ENCODE data around the gene RPAP3. TPM values are rescaled to one million over a fixed set of nuclear protein-coding genes. Genes with fewer than 3 reads are reported as not detected.
A peak's percentile ranks its signal among the peaks of the same experiment; 100 is the strongest.

The RPAP3 gene
- total RNA-seq, 1 donor from 2014 or later = 61.2 TPM

DNA sequence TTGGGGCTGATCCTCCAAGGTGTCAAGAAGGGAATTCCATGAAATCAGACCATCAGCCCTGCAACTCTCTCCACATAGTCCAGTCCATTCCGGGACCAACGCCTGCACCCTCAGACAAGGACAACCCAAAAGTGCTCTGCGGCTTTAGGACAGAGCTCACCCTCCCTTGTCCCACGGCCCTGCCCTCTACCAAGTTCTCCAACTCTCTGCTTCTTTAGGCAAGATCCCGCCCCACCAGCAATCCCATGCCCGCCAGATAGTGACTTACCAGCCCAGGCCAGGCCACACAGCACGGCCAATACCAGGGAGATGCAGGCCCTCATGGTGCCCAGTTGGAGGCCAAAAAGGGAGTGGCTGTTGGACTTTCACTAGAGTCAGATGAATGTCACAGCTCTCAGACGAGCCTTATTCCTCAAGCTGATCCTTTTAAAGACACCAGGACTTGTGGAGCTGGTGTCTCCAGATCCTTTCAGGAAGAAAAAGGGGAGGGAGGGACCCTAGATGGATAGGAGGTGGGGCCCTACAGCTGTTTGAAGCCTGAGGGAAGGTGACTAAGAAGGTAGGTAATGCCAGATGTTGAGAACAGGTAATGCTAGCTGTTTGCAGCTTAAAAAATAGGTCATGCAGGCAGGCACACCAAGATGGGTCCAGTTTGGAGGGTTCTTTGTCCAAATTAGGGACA, 19.4 kb upstream of the RPAP3 start, which contains the start of gene ENDOU:
Gene ENDOU, minus strand, starts transcription at position 400 of the 682 bp plus-strand sequence. Its CDS starts 77 bp downstream, at position 323.
- no peak within 1 kb of the TSS for H3K27ac Mint-ChIP-seq

DNA sequence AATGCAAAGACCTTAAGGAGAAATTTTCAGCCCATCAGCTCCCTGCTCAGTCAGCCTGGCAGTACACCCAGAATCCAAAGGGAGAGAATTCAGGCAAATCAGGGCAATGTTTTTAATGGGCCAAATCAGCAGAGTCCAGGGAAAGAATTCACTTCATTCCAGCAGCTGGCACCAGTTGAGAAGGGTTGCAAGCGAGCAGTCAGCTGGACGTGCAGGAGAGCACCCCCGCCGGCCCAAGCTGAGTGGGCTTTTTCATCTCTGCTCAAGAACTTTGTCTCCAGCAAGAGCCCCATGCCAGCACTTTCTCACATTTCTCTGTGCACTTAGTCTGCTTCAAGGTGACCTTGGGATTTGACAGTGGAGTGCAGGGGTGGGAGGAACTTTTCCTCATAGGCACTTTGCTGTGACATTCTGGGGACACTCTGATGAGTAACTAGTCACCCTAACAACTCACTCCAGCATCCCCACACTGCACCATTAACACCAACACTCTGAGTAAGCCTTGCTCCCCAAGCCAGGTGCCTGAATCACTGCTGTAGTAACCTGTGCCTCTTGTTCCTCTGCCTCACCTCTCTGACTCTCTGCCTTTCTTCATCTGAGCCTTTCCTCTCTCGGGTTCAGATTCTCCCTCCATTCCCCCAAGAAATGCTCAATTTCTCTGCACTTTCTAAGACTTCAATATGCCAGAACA, 17.3 kb upstream of the RPAP3 start:
- DNase-seq (ENCODE audit: low spot score) = no peak
- intact Hi-C loops (cut with micrococcal nuclease) = no loop called here
- Mint-ChIP-seq H3K27me3 (ENCODE audit: insufficient read depth) (peaks cover 1% of the 10 kb centered on the region), H3K4me1 (ENCODE audit: low read depth) (peaks cover 33% of the 10 kb centered on the region), H3K9me3 (no peaks in the 10 kb centered on the region), H3K36me3 (ENCODE audit: low read depth) (no peaks in the 10 kb centered on the region), H3K4me3 (no peak overlapping the region), H3K27ac (no peak overlapping the region)

More for the DNA sequence above, 19.4 kb upstream of the RPAP3 start, which contains the start of gene ENDOU:
- no peak for DNase-seq (ENCODE audit: low spot score)
- intact Hi-C loops (cut with micrococcal nuclease) = no loop called here
- Mint-ChIP-seq H3K36me3 (ENCODE audit: low read depth) (no peaks in the 10 kb centered on the region), H3K4me1 (ENCODE audit: low read depth) (peaks cover 30% of the 10 kb centered on the region), H3K27me3 (ENCODE audit: insufficient read depth) (peaks cover 1% of the 10 kb centered on the region), H3K4me3 (no peak within 1 kb of the TSS), H3K9me3 (no peaks in the 10 kb centered on the region)

GRCh38 chr12:47722136-47722834, 16.5 kb upstream of the RPAP3 start:
- no peaks in the 10 kb centered on the region for H3K9me3 Mint-ChIP-seq
- H3K4me3 Mint-ChIP-seq = no peak overlapping the region
- no peaks in the 10 kb centered on the region for H3K27me3 Mint-ChIP-seq (ENCODE audit: insufficient read depth)
- H3K36me3 Mint-ChIP-seq (ENCODE audit: low read depth) = no peaks in the 10 kb centered on the region
- DNase-seq (ENCODE audit: low spot score) = no peak
- intact Hi-C loops (cut with micrococcal nuclease) = no loop called here
- peaks cover 41% of the 10 kb centered on the region for H3K4me1 Mint-ChIP-seq (ENCODE audit: low read depth)
- H3K27ac Mint-ChIP-seq = no peak overlapping the region

GRCh38 chr12:47721431-47721973, 15.7 kb upstream of the RPAP3 start:
- intact Hi-C loops (cut with micrococcal nuclease) = no loop called here
- H3K27ac Mint-ChIP-seq = no peak overlapping the region
- no peak for DNase-seq (ENCODE audit: low spot score)
- H3K4me1 Mint-ChIP-seq (ENCODE audit: low read depth) = peaks cover 48% of the 10 kb centered on the region
- H3K27me3 Mint-ChIP-seq (ENCODE audit: insufficient read depth) = no peaks in the 10 kb centered on the region
- H3K4me3 Mint-ChIP-seq = no peak overlapping the region
- no peaks in the 10 kb centered on the region for H3K9me3 Mint-ChIP-seq
- no peaks in the 10 kb centered on the region for H3K36me3 Mint-ChIP-seq (ENCODE audit: low read depth)

DNA sequence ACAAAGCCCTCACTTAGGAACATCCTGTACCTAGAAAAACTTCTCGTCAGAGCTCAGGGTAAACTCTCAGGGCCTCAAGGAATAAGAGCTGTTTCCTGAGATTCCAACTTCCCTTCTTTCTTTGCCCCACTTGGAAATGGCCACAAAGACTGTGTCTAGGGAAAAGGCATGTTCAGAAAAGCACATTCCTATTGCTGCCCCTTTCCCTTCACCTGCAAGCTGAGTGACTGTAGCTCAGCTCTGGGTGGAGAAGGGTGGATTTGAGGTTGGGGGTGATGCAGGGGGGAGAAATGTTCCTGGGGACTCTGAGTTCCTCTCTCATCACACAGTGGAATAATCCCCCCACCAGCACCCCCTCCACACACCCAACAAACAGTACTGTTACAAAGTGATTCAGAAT, 12.7 kb upstream of the RPAP3 start:
- Mint-ChIP-seq H3K4me3 (no peak overlapping the region), H3K27ac (no peak overlapping the region), H3K9me3 (no peaks in the 10 kb centered on the region), H3K36me3 (ENCODE audit: low read depth) (no peaks in the 10 kb centered on the region), H3K4me1 (ENCODE audit: low read depth) (peaks cover 53% of the 10 kb centered on the region), H3K27me3 (ENCODE audit: insufficient read depth) (no peaks in the 10 kb centered on the region)
- no peak for DNase-seq (ENCODE audit: low spot score)
- intact Hi-C loops (cut with micrococcal nuclease) = no loop called here

DNA sequence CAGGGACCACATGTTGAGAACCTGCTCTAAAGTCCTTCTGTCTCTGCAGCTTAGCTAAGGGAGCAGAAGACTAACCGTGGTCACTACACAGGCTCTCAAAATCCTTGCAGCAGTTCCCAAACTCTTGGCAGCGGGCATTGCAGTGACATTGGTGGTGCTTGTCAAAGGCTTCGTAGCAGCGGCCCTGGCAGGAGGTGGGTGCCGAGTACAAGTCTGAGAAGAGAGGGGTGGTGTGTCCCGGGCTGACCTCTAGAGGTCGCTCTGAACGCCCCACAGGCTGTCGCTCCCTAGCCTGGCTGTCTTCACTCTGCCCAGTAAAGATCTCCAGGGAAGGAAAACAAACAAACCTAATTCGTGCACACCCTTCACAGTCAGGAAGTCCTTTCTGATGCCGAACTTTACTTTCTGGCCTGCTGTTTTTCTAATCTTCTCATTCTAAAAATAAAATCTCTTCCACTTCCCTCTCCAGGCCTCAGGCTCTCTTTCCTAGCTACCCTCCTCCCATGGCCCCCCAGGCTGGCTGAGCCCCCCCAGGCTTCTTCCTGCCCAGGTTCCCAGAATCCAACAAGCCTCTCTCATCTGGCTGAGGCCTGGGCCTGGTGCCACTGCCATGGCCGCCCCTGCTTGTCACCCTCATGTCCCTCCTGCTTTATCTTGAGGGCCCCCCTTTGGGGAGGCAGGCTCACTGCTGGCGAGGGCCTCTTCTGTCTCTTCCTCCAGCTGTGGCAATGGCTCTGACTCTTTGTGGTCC, 11.8 kb upstream of the RPAP3 start:
- intact Hi-C loops (cut with micrococcal nuclease) = no loop called here
- Mint-ChIP-seq H3K27ac (peak overlapping the region; percentile 45), H3K9me3 (no peaks in the 10 kb centered on the region), H3K4me3 (peak overlapping the region; percentile 60), H3K27me3 (ENCODE audit: insufficient read depth) (peaks cover under 1% of the 10 kb centered on the region), H3K36me3 (ENCODE audit: low read depth) (no peaks in the 10 kb centered on the region), H3K4me1 (ENCODE audit: low read depth) (peaks cover 48% of the 10 kb centered on the region)
- DNase-seq (ENCODE audit: low spot score) = peak; percentile 42

DNA sequence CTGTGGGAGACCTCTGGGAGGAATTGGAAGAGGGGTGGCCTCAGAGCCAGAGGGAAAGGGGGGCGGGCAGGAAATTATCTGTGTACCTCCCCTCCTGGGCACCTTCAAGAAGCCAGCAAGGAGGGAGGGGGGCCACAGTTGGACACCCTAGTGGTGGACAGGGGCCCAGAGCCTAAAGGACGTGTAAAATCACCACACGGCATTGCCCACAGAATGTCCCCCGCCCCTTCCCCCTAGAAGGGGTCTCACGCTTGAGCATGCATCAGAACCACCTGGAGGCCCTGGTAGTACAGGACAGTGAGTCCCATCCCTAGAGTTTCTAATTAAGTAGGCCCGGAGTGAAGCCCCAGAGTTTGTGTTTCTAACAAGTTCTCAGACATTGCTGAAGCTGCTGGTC, 11.2 kb upstream of the RPAP3 start:
- DNase-seq (ENCODE audit: low spot score) = no peak
- Mint-ChIP-seq H3K27ac (no peak overlapping the region), H3K4me1 (ENCODE audit: low read depth) (peaks cover 42% of the 10 kb centered on the region), H3K27me3 (ENCODE audit: insufficient read depth) (peaks cover 2% of the 10 kb centered on the region), H3K9me3 (no peaks in the 10 kb centered on the region), H3K4me3 (no peak overlapping the region), H3K36me3 (ENCODE audit: low read depth) (no peaks in the 10 kb centered on the region)
- intact Hi-C loops (cut with micrococcal nuclease) = no loop called here

DNA sequence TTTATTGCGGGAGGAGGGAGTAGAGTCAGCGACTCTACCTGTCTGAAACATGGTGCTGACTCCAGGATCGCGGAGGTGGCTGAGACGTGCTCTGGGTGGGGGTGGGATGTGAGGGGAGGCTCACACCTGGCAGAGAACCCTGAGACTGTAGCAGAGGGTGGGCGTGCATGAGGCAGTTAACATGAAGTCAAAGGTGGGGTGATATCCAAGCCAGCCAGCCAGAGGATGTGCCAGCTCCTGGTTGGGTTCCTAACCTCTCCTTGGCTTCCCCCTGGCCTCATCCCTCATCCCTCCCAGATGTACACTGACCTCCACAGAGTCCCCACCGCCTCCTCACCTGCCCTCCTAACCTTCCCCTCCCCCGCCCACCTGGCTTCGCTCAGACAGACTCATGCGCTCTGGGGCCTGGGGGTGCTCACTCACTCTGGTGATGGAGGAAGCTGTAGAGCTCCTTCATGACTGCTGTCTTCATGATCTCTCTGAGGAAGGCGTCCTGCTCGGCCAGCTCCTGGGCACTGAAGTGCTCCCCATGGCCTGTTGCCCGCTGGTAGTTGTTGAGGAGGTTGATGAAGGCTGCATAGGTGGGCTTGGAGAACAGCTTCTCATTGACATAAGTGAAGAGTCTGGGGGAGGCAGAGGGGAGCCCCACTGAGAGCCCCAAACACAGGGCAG, 10.2 kb upstream of the RPAP3 start:
- no peaks in the 10 kb centered on the region for H3K36me3 Mint-ChIP-seq (ENCODE audit: low read depth)

GRCh38 chr12:47715393-47715876, 9.6 kb upstream of the RPAP3 start:
- Mint-ChIP-seq H3K9me3 (no peaks in the 10 kb centered on the region), H3K27me3 (ENCODE audit: insufficient read depth) (peaks cover 2% of the 10 kb centered on the region), H3K4me1 (ENCODE audit: low read depth) (peaks cover 29% of the 10 kb centered on the region), H3K27ac (no peak overlapping the region), H3K36me3 (ENCODE audit: low read depth) (no peaks in the 10 kb centered on the region), H3K4me3 (no peak overlapping the region)
- intact Hi-C loops (cut with micrococcal nuclease) = loop anchor here (1.0 kb wide), 8 partner anchors 9 to 450 kb away; partner anchors contain the start of genes RPAP3 and TMEM106C
- peak; percentile 58 for DNase-seq (ENCODE audit: low spot score)

More for the DNA sequence above, 10.2 kb upstream of the RPAP3 start:
- intact Hi-C loops (cut with micrococcal nuclease) = loop anchor here (1.0 kb wide), 8 partner anchors 10 to 449 kb away; partner anchors contain the start of genes RPAP3 and TMEM106C
- Mint-ChIP-seq H3K4me1 (ENCODE audit: low read depth) (peaks cover 33% of the 10 kb centered on the region), H3K27ac (no peak overlapping the region), H3K27me3 (ENCODE audit: insufficient read depth) (peaks cover 2% of the 10 kb centered on the region), H3K9me3 (no peaks in the 10 kb centered on the region), H3K4me3 (no peak overlapping the region)
- no peak for DNase-seq (ENCODE audit: low spot score)

DNA sequence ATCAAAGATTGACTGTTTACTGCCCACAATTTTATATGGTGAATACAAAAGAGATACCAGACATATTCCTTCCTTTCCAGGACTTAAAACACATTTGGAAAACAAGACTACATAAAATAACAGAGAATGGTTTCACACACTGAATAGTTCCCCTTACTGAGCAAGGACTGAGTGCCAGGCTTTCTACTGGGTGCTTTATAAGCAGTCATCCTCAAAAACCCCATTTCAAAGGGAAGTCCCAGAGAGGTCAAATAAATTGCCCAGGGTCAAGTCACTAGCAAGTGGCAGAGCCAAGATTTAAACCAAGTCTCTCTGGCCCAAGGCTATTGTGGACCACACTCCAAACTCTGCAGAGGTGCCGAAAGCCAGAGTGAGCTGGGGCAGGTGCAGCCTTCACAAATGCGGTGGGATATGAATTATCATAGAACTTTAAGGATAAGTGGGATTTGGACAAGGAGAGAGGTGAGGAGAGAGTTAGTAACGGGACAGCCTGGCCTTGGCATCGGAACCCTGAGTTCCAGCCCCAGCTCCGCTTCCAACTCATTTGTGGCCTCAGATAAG, 9.1 kb upstream of the RPAP3 start:
- DNase-seq (ENCODE audit: low spot score) = no peak
- H3K9me3 Mint-ChIP-seq = no peaks in the 10 kb centered on the region
- H3K36me3 Mint-ChIP-seq (ENCODE audit: low read depth) = no peaks in the 10 kb centered on the region
- intact Hi-C loops (cut with micrococcal nuclease) = loop anchor here (1.0 kb wide), 8 partner anchors 9 to 450 kb away; partner anchors contain the start of genes RPAP3 and TMEM106C
- peaks cover 2% of the 10 kb centered on the region for H3K27me3 Mint-ChIP-seq (ENCODE audit: insufficient read depth)
- H3K4me1 Mint-ChIP-seq (ENCODE audit: low read depth) = peaks cover 31% of the 10 kb centered on the region
- no peak overlapping the region for H3K27ac Mint-ChIP-seq
- H3K4me3 Mint-ChIP-seq = no peak overlapping the region

GRCh38 chr12:47712171-47712570, 6.3 kb upstream of the RPAP3 start:
- DNase-seq (ENCODE audit: low spot score) = no peak
- Mint-ChIP-seq H3K36me3 (ENCODE audit: low read depth) (no peaks in the 10 kb centered on the region), H3K9me3 (no peaks in the 10 kb centered on the region), H3K27ac (no peak overlapping the region), H3K27me3 (ENCODE audit: insufficient read depth) (peaks cover 2% of the 10 kb centered on the region), H3K4me1 (ENCODE audit: low read depth) (peaks cover 47% of the 10 kb centered on the region), H3K4me3 (no peak overlapping the region)
- intact Hi-C loops (cut with micrococcal nuclease) = no loop called here

All from activated T-helper 1 cell treated with anti-CD3 and anti-CD28 coated beads, Interleukin-12 subunit alpha, Interleukin-12 subunit beta, Interleukin-2, Interleukin-4 antibody, amounts not matched to agents 30 ng/mL and 10 ng/mL and 1 ng/mL, durations not matched to agents 14 hours and 24 hours and 36 hours (primary cell).